K562 (cell line): ENCODE results near the gene SIGLEC6. TPM values are rescaled to one million over a fixed set of nuclear protein-coding genes. Genes with fewer than 3 reads are reported as not detected.

ENCODE experiments used
- CHD2 ChIP-seq: IDR thresholded peaks from 2 replicates; pipeline ENCODE4 v1.6.1; 2011; ENCODE audit warnings: low read depth, low read length
- CXXC5 ChIP-seq: fragments of 250-450 bp; sonication (Bioruptor Pico); IDR thresholded peaks from 2 replicates; pipeline ENCODE4 v1.8.0; 2022; ENCODE audit warnings: inconsistent platforms, mild to moderate bottlenecking, moderate library complexity
- ESRRA ChIP-seq: fragments of 450-650 bp; IDR thresholded peaks from 2 replicates; pipeline ENCODE4 v1.6.1; 2014; ENCODE audit warnings: low read depth, mild to moderate bottlenecking, moderate library complexity, borderline replicate concordance
- HMGXB4 ChIP-seq: sonication (generic); formaldehyde crosslinking; IDR thresholded peaks from 2 replicates; pipeline ENCODE4 v1.8.1; 2023; ENCODE audit warnings: mild to moderate bottlenecking, missing genetic modification reagents
- ILF3 ChIP-seq: fragments of 450-650 bp; IDR thresholded peaks from 2 replicates; pipeline ENCODE4 v1.6.1; 2018; ENCODE audit warnings: antibody characterized with exemption, mild to moderate bottlenecking, moderate library complexity, borderline replicate concordance
- JUN ChIP-seq, 2 experiments: sonication (generic) in 1 of 2; formaldehyde crosslinking in 1 of 2; IDR thresholded peaks; 2 replicates each; pipeline versions ENCODE4 v1.6.1 to v1.8.0; 2012 to 2022; ENCODE audit warnings: borderline replicate concordance in 2 of 2, mild to moderate bottlenecking in 2 of 2, improper control_type of control experiment in 1 of 2, low read depth in 1 of 2, low read length in 1 of 2, missing genetic modification reagents in 1 of 2
- JUND ChIP-seq, 2 experiments: IDR thresholded peaks; 2 replicates in 1 of 2; 3 replicates in 1 of 2; pipeline ENCODE4 v1.6.1; 2011; ENCODE audit warnings: borderline replicate concordance in 2 of 2, low read depth in 2 of 2, low read length in 2 of 2, improper control_type of control experiment in 1 of 2, missing biosample characterization in 1 of 2, missing genetic modification characterization in 1 of 2, missing genetic modification reagents in 1 of 2
- KAT2B ChIP-seq: IDR thresholded peaks from one replicate; pipeline ENCODE4 v1.6.1; 2012; ENCODE audit warnings: low read depth, mild to moderate bottlenecking, control low read depth, inconsistent platforms, low read length, moderate library complexity
- PHF21A ChIP-seq: fragments of 450-650 bp; IDR thresholded peaks from 2 replicates; pipeline ENCODE4 v1.6.1; 2017; ENCODE audit warnings: low read depth, borderline replicate concordance
- SMARCC2 ChIP-seq: fragments of 450-650 bp; IDR thresholded peaks from 2 replicates; pipeline ENCODE4 v1.6.1; 2017; ENCODE audit warnings: antibody characterized with exemption, moderate library complexity, mild to moderate bottlenecking, low read depth
- SPI1 ChIP-seq: IDR thresholded peaks from 2 replicates; pipeline ENCODE4 v1.6.1; 2011; ENCODE audit warnings: low read depth, low read length, control low read depth, borderline replicate concordance
- TAF7 ChIP-seq: fragments of 450-650 bp; IDR thresholded peaks from 2 replicates; pipeline ENCODE4 v1.6.1; 2016; ENCODE audit warnings: missing genetic modification characterization, missing compliant biosample characterization
- ZNF124 ChIP-seq: sonication (generic); formaldehyde crosslinking; IDR thresholded peaks from 2 replicates; pipeline ENCODE4 v1.8.1; 2022; ENCODE audit warnings: missing genetic modification reagents
- ZNF197 ChIP-seq: fragments of 200-800 bp; sonication (Bioruptor generic); IDR thresholded peaks from 2 replicates; pipeline ENCODE4 v1.6.1; 2016; ENCODE audit warnings: low read depth, missing genetic modification characterization, missing compliant biosample characterization
- ZNF239 ChIP-seq: fragments of 250-450 bp; sonication (Bioruptor Pico); IDR thresholded peaks from 2 replicates; pipeline ENCODE4 v1.4.0; 2020; ENCODE audit warnings: mild to moderate bottlenecking
- ZNF263 ChIP-seq: sonication (generic); formaldehyde crosslinking; IDR thresholded peaks from 2 replicates; pipeline ENCODE4 v1.8.0; 2022; ENCODE audit warnings: mild to moderate bottlenecking, missing genetic modification reagents, borderline replicate concordance
- ZNF449 ChIP-seq: fragments of 250-450 bp; sonication (Bioruptor Pico); IDR thresholded peaks from 2 replicates; pipeline ENCODE4 v1.8.0; 2022; ENCODE audit warnings: moderate library complexity, mild to moderate bottlenecking, inconsistent platforms
- ZNF592 ChIP-seq: fragments of 450-650 bp; IDR thresholded peaks from 2 replicates; pipeline ENCODE4 v1.6.1; 2017; ENCODE audit warnings: antibody characterized with exemption, mild to moderate bottlenecking
- polyA plus RNA-seq, 8 experiments: library from polyadenylated mRNA; depleted of rRNA in 4 of 8; stranded (reverse) in 5 of 8; unstranded in 3 of 8; fragments of >200 nt; fragmentation: Nextera tagmentation in 2 of 8; fragmentation: Illumina TruSeq in 1 of 8; extraction: Ambion mirVana in 2 of 8; extraction: Trizol in 1 of 8; gene quantifications; 2 replicates each; pipeline versions ENCODE4 v1.2.1 to v1.2.3, GENCODE V29; 2011 to 2014; ENCODE audit warnings: inconsistent platforms in 1 of 8, missing spikeins in 1 of 8
- total RNA-seq, 7 experiments: library from RNA; depleted of rRNA in 6 of 7; stranded (reverse); fragments of >200 nt in 6 of 7; fragmentation: Illumina TruSeq in 2 of 7; extraction: Trizol in 2 of 7; gene quantifications; 2 replicates each; pipeline versions ENCODE4 v1.2.1 to v1.2.3, GENCODE V29; 2011 to 2021; ENCODE audit warnings: low replicate concordance in 1 of 7

SIGLEC6 gene
- total and polyA plus RNA-seq, 9 of the 15 experiments (the other 6 are each of a cell fraction or from before 2014, with no cell fraction given) = 0.03 to 17.5 (median 0.71) TPM

GRCh38 chr19:51531349-51532315 is at the start of gene SIGLEC6 (continued):
- TF ChIP-seq HMGXB4 (CRISPR knock-in tag) (no peak), SPI1 (peak; percentile 96), JUND (IDR thresholded peaks at IDR 0.05; ENCODE audit: borderline replicate concordance, low read depth, low read length) (no peak), JUND (tag; IDR thresholded peaks at IDR 0.05; ENCODE audit: borderline replicate concordance, low read depth, low read length) (peak; percentile 49; the same call in 1 of the 3 replicates), CHD2 (no peak), ZNF592 (0 out of 2 replicates have a peak, but pooled peaks have one; percentile 47), CXXC5 (peak; percentile 74), ZNF449 (CRISPR knock-in tag) (no peak), TAF7 (tag) (0 out of 2 replicates have a peak, but pooled peaks have one; percentile 26), ESRRA (peak; percentile 61; the same call in 1 of the 2 replicates), SMARCC2 (no peak), ZNF197 (CRISPR knock-in tag) (no peak), ZNF263 (peak; percentile 97), ZNF124 (no peak), ZNF239 (CRISPR knock-in tag) (peak; percentile 13; the same call in 1 of the 2 replicates), PHF21A (no peak), ILF3 (no peak), KAT2B (no peak), JUN (IDR thresholded peaks at IDR 0.05; ENCODE audit: borderline replicate concordance, low read depth, low read length) (peak; percentile 29; the same call in 1 of the 2 replicates), JUN (CRISPR knock-in tag; IDR thresholded peaks at IDR 0.05; ENCODE audit: borderline replicate concordance) (no peak)
